ENCODE results near the gene PPCDC.

- TF ChIP-seq EZH2 (IDR thresholded peaks at IDR 0.05; ENCODE audit: borderline replicate concordance, low read length) = no peak
- no peak for TF ChIP-seq CTCF (conservative IDR thresholded peaks at IDR 0.05 in 1 of 2, IDR thresholded peaks at IDR 0.05 in 1 of 2; ENCODE audit: extremely low read depth in 1 of 2, insufficient read depth in 1 of 2, low read depth in 1 of 2, low read length in 2 of 2)
Measured at GRCh38 chr15:74994685-74995084, 28.7 kb upstream of the PPCDC start.

All from mammary epithelial cell (primary cell).